Measurements from ENCODE around the gene TSTD1.

- TF ChIP-seq CTCF (IDR thresholded peaks at IDR 0.05) (no peak), POLR2A (IDR thresholded peaks at IDR 0.05) (no peak)
These were observed 872 bp downstream of the TSTD1 start for GRCh38 chr1:161037661-161038522.
